HepG2 (cell line): ENCODE data around the gene ADAMTSL4. TPM values are rescaled to one million over a fixed set of nuclear protein-coding genes. Genes with fewer than 3 reads are reported as not detected.

Source experiments
- ATAC-seq: fragments of 200-7000 bp; cut with Tn5 transposase; 3 replicates; pipeline ENCODE4 v1.9.1; 2020; ENCODE audit warnings: mild to moderate bottlenecking, moderate library complexity
- BruUV-seq: library from RNA; stranded (reverse); fragments of 400-500 nt; replicated peaks from 2 replicates; lab custom pipeline; 2021; lab: Mats Ljungman, UMichigan
- CTCF ChIA-PET: fragments of 300-600 bp; formaldehyde crosslinking; extraction: SDS; loops from one replicate; lab custom pipeline; 2021; ENCODE audit warnings: low total read pairs, inconsistent platforms, low intra/inter-chr PET ratio; lab: Yijun Ruan, JAX
- POLR2A ChIA-PET: fragments of 350-600 bp; sonication (Branson Sonifier 250); formaldehyde crosslinking; loops from one replicate; lab custom pipeline; 2020; ENCODE audit warnings: antibody characterized with exemption, inconsistent platforms; lab: Yijun Ruan, JAX
- DNase-seq: peaks from one replicate; pipeline ENCODE4 v3.0.0-alpha.2; 2015; ENCODE audit warnings: low spot score
- FAIRE-seq: peaks from 3 replicates; lab custom pipeline; 2011; peaks lifted over from hg19 to GRCh38; lab: Jason Lieb, UNC
- H2AFZ ChIP-seq: one replicate; pipeline ENCODE4 v1.6.1; 2011; ENCODE audit warnings: low read length, inconsistent platforms
- H3K27ac ChIP-seq: fragments of 300-600 bp; 3 replicates; pipeline ENCODE4 v1.8.0; 2011; ENCODE audit warnings: mixed run types, mild to moderate bottlenecking, mixed read lengths, low read length, inconsistent platforms; ENCODE audit not compliant: insufficient read depth; ENCODE audit errors: extremely low read length
- H3K27me3 ChIP-seq, 2 experiments: fragments of 200-600 bp in 1 of 2; 2 replicates in 1 of 2; 3 replicates in 1 of 2; pipeline versions ENCODE4 v1.6.0 to v1.8.0; 2011; ENCODE audit warnings: low read length in 2 of 2, mild to moderate bottlenecking in 2 of 2, moderate library complexity in 2 of 2, inconsistent platforms in 1 of 2; ENCODE audit not compliant: insufficient read depth in 2 of 2, control insufficient read depth in 1 of 2
- H3K36me3 ChIP-seq, 2 experiments: fragments of 200-600 bp in 1 of 2; replicated peaks in 1 of 2; 2 replicates in 1 of 2; 3 replicates in 1 of 2; pipeline versions ENCODE4 v1.5.1 to v1.8.0; 2011; ENCODE audit warnings: low read length in 2 of 2, inconsistent platforms in 1 of 2; ENCODE audit not compliant: insufficient read depth in 2 of 2, control insufficient read depth in 1 of 2
- H3K4me1 ChIP-seq: 2 replicates; pipeline ENCODE4 v1.5.1; 2012; ENCODE audit warnings: low read length, inconsistent platforms; ENCODE audit not compliant: insufficient read depth
- H3K4me2 ChIP-seq: 2 replicates; pipeline ENCODE4 v1.6.0; 2011; ENCODE audit warnings: low read depth, low read length, inconsistent platforms
- H3K4me3 ChIP-seq, 3 experiments: fragments of 200-600 bp in 1 of 3; sonication (generic), shearing (Covaris generic) in 1 of 3; replicated peaks in 1 of 3; 2 replicates each; pipeline ENCODE4 v1.5.1; 2011 to 2016; ENCODE audit warnings: low read length in 3 of 3, inconsistent platforms in 2 of 3, low read depth in 2 of 3, mild to moderate bottlenecking in 2 of 3, control low read depth in 1 of 3, mixed read lengths in 1 of 3; ENCODE audit not compliant: insufficient read depth in 1 of 3
- H3K79me2 ChIP-seq: one replicate; pipeline ENCODE4 v1.6.1; 2011; ENCODE audit warnings: low read length, inconsistent platforms; ENCODE audit not compliant: insufficient read depth
- H3K9ac ChIP-seq: 2 replicates; pipeline ENCODE4 v1.6.0; 2011; ENCODE audit warnings: mild to moderate bottlenecking, low read depth, low read length, inconsistent platforms; ENCODE audit not compliant: insufficient read depth
- H3K9me3 ChIP-seq: 2 replicates; pipeline ENCODE4 v1.5.1; 2012; ENCODE audit warnings: mild to moderate bottlenecking, low read length
- H4K20me1 ChIP-seq: 2 replicates; pipeline ENCODE4 v1.6.0; 2011; ENCODE audit warnings: inconsistent platforms, mild to moderate bottlenecking, low read length, moderate library complexity; ENCODE audit not compliant: insufficient read depth
- FOXC1 ChIP-seq: sonication (generic); formaldehyde crosslinking; IDR thresholded peaks from 2 replicates; pipeline ENCODE4 v1.8.0; 2022; ENCODE audit warnings: mild to moderate bottlenecking, missing genetic modification reagents, borderline replicate concordance
- RAD21 ChIP-seq: fragments of 450-650 bp; formaldehyde crosslinking; IDR thresholded peaks from 2 replicates; pipeline ENCODE4 v1.5.0; 2020; ENCODE audit warnings: mild to moderate bottlenecking
- ZBTB38 ChIP-seq: sonication (generic); formaldehyde crosslinking; IDR thresholded peaks from 2 replicates; pipeline ENCODE4 v1.5.1; 2020; ENCODE audit warnings: mild to moderate bottlenecking, missing genetic modification reagents
- ZFP36L1 ChIP-seq: sonication (generic); formaldehyde crosslinking; IDR thresholded peaks from 2 replicates; pipeline ENCODE4 v1.8.0; 2022; ENCODE audit warnings: mild to moderate bottlenecking, missing genetic modification reagents, moderate library complexity
- ZMYM2 ChIP-seq: sonication (generic); formaldehyde crosslinking; IDR thresholded peaks from 2 replicates; pipeline ENCODE4 v1.8.0; 2022; ENCODE audit warnings: mild to moderate bottlenecking, missing genetic modification reagents
- ZMYM3 ChIP-seq: sonication (generic); formaldehyde crosslinking; IDR thresholded peaks from 2 replicates; pipeline ENCODE4 v1.5.1; 2020; ENCODE audit warnings: mild to moderate bottlenecking, missing genetic modification reagents
- ZNF431 ChIP-seq: sonication (generic); formaldehyde crosslinking; IDR thresholded peaks from 2 replicates; pipeline ENCODE4 v1.9.0; 2022; ENCODE audit warnings: missing genetic modification reagents, low read depth, mild to moderate bottlenecking, borderline replicate concordance
- ZNF724P ChIP-seq: sonication (generic); formaldehyde crosslinking; IDR thresholded peaks from 2 replicates; pipeline ENCODE4 v1.8.0; 2022; ENCODE audit warnings: missing genetic modification reagents, borderline replicate concordance
- ZSCAN20 ChIP-seq: sonication (generic); formaldehyde crosslinking; IDR thresholded peaks from 2 replicates; pipeline ENCODE4 v1.4.0; 2020; ENCODE audit warnings: missing genetic modification reagents, mild to moderate bottlenecking, borderline replicate concordance
- ZSCAN30 ChIP-seq: sonication (generic); formaldehyde crosslinking; IDR thresholded peaks from 2 replicates; pipeline ENCODE4 v1.5.0; 2020; ENCODE audit warnings: mild to moderate bottlenecking, missing genetic modification reagents
- WGBS: methylation state at CpG from one replicate; pipeline ENCODE4 v1.1.6; 2017; ENCODE audit warnings: low lambda C conversion rate; 5-methylcytosine and 5-hydroxymethylcytosine counted together
- in situ Hi-C: cut with HindIII; loops from 2 replicates; pipeline ENCODE4 v1.10.0; 2017; ENCODE audit warnings: low pct_unique_long_range_greater_than_20kb; ENCODE audit not compliant: extremely low pct_ligation_motif_present
- intact Hi-C: fragments of 100-400 bp; cut with micrococcal nuclease; formaldehyde crosslinking; loops from one replicate; pipeline ENCODE4 v1.10.0; 2022; ENCODE audit not compliant: unreplicated experiment
- polyA plus RNA-seq, 8 experiments: library from polyadenylated mRNA; depleted of rRNA in 3 of 8; stranded (reverse) in 7 of 8; unstranded in 1 of 8; fragments of >200 nt; fragmentation: Illumina TruSeq in 4 of 8; extraction: Trizol in 4 of 8; gene quantifications; 2 replicates each; pipeline versions ENCODE4 v1.2.1 to v1.2.3, GENCODE V29; 2011 to 2016; ENCODE audit warnings: low read depth in 4 of 8, missing spikeins in 1 of 8, mixed read lengths in 1 of 8; ENCODE audit not compliant: insufficient read depth in 1 of 8
- total RNA-seq, 5 experiments: library from RNA; depleted of rRNA; stranded (reverse); fragments of >200 nt; fragmentation: Illumina TruSeq; extraction: Trizol; gene quantifications; 2 replicates each; pipeline ENCODE4 v1.2.3, GENCODE V29; 2016; ENCODE audit warnings: low read depth in 1 of 5
- TF ChIP-seq, protein P1 (sequence below): sonication (generic); formaldehyde crosslinking; IDR thresholded peaks from 2 replicates; pipeline ENCODE4 v1.4.0; 2020; ENCODE audit warnings: low read depth, mild to moderate bottlenecking, missing genetic modification reagents
- TF ChIP-seq, protein P2 (sequence below): sonication (generic); formaldehyde crosslinking; IDR thresholded peaks from 2 replicates; pipeline ENCODE4 v1.5.1; 2020; ENCODE audit warnings: mild to moderate bottlenecking, missing genetic modification reagents
- TF ChIP-seq, protein P3 (sequence below): sonication (generic); formaldehyde crosslinking; conservative IDR thresholded peaks from 2 replicates; pipeline ENCODE4 v1.8.0; 2022; ENCODE audit warnings: mild to moderate bottlenecking, moderate library complexity, missing genetic modification reagents

ADAMTSL4 gene
- total and polyA plus RNA-seq, 2 of the 13 experiments (the other 11 are each of a cell fraction or from before 2014, with no cell fraction given) = 3.9 to 16.4 TPM

DNA sequence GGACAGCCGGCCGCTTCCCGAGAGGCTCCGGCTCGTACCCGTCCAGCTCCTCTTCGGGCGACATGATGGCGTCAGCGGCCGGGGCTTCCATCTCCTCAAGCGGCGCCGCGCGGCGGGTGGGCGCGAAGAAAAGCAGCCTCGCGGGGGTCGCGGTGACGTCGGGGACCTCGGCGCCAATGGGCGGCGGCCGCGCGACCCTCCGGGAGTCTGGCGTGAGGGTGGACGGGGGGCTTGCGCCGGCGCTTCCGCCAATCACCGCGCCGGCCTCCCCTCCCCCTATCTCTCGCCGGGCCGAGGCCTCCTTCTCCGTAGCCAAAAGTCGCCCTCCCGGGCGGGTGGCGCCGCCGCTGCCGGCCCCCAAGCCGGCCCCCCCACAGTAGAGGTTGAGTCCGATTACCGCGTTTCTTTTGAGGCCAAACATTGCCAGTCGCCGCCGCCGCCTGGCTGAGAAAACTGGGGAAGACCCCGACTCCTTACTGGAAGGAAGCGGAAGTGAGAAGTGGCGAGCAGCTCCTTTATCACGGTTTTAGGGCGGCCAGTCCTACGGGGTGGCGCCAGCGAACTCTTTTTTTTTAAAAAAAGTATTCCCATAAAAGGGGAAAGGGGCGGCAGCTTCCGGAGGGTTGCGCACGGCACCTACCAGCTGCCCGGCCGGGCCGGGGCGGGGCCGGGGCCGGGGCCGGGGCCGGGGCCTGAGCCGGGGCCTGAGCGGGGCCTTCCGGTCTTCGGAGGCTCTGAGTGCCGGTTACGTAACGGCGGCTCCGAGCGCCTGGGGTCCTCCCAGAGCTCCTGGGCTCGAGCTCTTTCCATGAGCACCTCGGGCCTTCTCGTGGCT lies 30.1 kb downstream of the ADAMTSL4 start, which contains the start of gene MCL1 (continued):
- TF ChIP-seq ZNF431 (CRISPR knock-in tag) = peak; percentile 25
- TF ChIP-seq, protein P1, sequence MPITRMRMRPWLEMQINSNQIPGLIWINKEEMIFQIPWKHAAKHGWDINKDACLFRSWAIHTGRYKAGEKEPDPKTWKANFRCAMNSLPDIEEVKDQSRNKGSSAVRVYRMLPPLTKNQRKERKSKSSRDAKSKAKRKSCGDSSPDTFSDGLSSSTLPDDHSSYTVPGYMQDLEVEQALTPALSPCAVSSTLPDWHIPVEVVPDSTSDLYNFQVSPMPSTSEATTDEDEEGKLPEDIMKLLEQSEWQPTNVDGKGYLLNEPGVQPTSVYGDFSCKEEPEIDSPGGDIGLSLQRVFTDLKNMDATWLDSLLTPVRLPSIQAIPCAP (CRISPR knock-in tag) = no peak
- TF ChIP-seq, protein P2, sequence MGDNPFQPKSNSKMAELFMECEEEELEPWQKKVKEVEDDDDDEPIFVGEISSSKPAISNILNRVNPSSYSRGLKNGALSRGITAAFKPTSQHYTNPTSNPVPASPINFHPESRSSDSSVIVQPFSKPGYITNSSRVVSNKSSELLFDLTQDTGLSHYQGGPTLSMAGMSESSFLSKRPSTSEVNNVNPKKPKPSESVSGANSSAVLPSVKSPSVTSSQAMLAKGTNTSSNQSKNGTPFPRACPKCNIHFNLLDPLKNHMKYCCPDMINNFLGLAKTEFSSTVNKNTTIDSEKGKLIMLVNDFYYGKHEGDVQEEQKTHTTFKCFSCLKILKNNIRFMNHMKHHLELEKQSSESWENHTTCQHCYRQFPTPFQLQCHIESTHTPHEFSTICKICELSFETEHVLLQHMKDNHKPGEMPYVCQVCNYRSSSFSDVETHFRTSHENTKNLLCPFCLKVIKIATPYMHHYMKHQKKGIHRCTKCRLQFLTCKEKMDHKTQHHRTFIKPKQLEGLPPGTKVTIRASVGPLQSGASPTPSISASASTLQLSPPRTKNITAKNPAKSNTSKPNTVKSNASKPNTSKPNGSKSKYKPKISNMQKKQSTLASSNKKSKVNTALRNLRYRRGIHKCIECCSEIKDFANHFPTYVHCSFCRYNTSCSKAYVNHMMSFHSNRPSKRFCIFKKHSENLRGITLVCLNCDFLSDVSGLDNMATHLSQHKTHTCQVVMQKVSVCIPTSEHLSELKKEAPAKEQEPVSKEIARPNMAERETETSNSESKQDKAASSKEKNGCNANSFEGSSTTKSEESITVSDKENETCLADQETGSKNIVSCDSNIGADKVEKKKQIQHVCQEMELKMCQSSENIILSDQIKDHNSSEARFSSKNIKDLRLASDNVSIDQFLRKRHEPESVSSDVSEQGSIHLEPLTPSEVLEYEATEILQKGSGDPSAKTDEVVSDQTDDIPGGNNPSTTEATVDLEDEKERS = no peak

DNA sequence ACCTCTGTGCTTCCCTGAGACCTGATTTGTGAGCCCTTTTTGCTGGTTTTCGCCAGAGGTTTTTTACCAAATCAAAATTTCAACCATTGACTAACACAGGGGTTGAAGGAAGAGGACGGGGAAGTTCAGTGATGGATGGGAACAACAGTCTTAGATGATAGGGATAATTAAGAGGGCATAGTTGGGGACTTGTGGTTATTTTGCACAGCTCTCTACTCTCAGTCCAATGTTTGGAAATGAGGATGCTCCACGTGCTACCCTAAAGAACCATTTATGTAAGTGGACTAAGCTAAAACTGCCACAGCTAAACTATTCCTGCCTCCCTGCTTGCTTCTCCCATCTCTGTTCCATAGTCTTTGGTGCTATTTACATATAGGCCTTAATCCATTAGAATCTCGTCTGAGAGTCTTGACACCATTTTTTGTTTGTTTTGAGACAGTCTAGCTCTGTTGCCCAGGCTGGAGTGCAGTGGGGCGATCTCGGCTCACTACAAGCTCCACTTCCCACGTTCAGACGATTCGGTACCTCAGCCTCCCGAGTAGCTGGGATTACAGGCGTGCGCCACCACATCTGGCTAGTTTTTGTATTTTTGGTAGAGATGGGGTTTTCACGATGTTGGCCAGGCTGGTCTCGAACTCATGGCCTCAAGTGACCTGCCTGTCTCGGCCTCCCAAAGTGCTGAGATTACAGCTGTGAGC lies 30.9 kb downstream of the ADAMTSL4 start:
- peak overlapping the region; percentile 86 for H3K9ac ChIP-seq
- H3K4me1 ChIP-seq = peaks cover 30% of the 10 kb centered on the region
- H3K4me3 ChIP-seq = peak overlapping the region; percentile 37 to 61 (median 57)
- H4K20me1 ChIP-seq = peaks cover 40% of the 10 kb centered on the region
- POLR2A ChIA-PET = interaction anchor here (0.7 to 11.9 kb wide), 32 partner anchors 10 to 433 kb away, joined by 3 to 469 read pairs (median 4); partner anchors contain the start of genes ADAMTSL4, ANXA9, CA14 and ENSA
- H3K9me3 ChIP-seq = no peaks in the 10 kb centered on the region
- no peak overlapping the region for H2AFZ ChIP-seq
- peaks cover 50% of the 10 kb centered on the region for H3K79me2 ChIP-seq
- DNase-seq (no peak), FAIRE-seq (no peak), ATAC-seq (no peak)
- intact Hi-C loops = loop anchor here (2.0 to 5.0 kb wide), 2 partner anchors 32 to 41 kb away; no protein-coding TSS in a partner anchor
- TSS peak; percentile 93 for BruUV-seq
- in situ Hi-C loops = no loop called here
- CTCF ChIA-PET = interaction anchor here (1.2 kb wide), 1 partner anchor 42 kb away, joined by 5 read pairs; no protein-coding TSS in a partner anchor
- peak overlapping the region; percentile 85 for H3K27ac ChIP-seq
- peak overlapping the region; percentile 72 for H3K4me2 ChIP-seq
- 72% methylated on average over 15 of the region's 15 CpGs for WGBS
- H3K36me3 ChIP-seq = peaks cover 0 to 29% of the 10 kb centered on the region in 2 experiments; a peak in 4 of 5 replicates
- H3K27me3 ChIP-seq = no peaks in the 10 kb centered on the region; a peak in 1 of 5 replicates
- TF ChIP-seq ZSCAN30 (CRISPR knock-in tag) (0 out of 2 replicates have a peak, but pooled peaks have one; percentile 33), RAD21 (CRISPR knock-in tag) (no peak), ZSCAN20 (CRISPR knock-in tag) (no peak), ZBTB38 (0 out of 2 replicates have a peak, but pooled peaks have one; percentile 13), ZMYM3 (CRISPR knock-in tag) (0 out of 2 replicates have a peak, but pooled peaks have one; percentile 25), FOXC1 (CRISPR knock-in tag) (0 out of 2 replicates have a peak, but pooled peaks have one; percentile 8), ZMYM2 (CRISPR knock-in tag) (0 out of 2 replicates have a peak, but pooled peaks have one; percentile 8), ZNF724P (0 out of 2 replicates have a peak, but pooled peaks have one; percentile 8), ZFP36L1 (CRISPR knock-in tag) (0 out of 2 replicates have a peak, but pooled peaks have one; percentile 48)
- TF ChIP-seq, protein P3, sequence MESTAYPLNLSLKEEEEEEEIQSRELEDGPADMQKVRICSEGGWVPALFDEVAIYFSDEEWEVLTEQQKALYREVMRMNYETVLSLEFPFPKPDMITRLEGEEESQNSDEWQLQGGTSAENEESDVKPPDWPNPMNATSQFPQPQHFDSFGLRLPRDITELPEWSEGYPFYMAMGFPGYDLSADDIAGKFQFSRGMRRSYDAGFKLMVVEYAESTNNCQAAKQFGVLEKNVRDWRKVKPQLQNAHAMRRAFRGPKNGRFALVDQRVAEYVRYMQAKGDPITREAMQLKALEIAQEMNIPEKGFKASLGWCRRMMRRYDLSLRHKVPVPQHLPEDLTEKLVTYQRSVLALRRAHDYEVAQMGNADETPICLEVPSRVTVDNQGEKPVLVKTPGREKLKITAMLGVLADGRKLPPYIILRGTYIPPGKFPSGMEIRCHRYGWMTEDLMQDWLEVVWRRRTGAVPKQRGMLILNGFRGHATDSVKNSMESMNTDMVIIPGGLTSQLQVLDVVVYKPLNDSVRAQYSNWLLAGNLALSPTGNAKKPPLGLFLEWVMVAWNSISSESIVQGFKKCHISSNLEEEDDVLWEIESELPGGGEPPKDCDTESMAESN (CRISPR knock-in tag) = 0 out of 2 replicates have a peak, but pooled peaks have one; percentile 51
